ENCODE measurements around the gene PUS1.

- TF ChIP-seq CTCF (IDR thresholded peaks at IDR 0.05; ENCODE audit: low read depth, low read length, poor library complexity, severe bottlenecking): no peak
- no peak for TF ChIP-seq EZH2phosphoT487 (IDR thresholded peaks at IDR 0.05; ENCODE audit: borderline replicate concordance, low read length)
These were observed 58.5 kb downstream of the PUS1 start for GRCh38 chr12:131987552-131987951.

Measured in DOHH2 (cell line).